ENCODE measurements around the gene SETDB1. TPM values are rescaled to one million over a fixed set of nuclear protein-coding genes. Genes with fewer than 3 reads are reported as not detected.

SETDB1 gene
- total RNA-seq, 1 donor: 30.7 TPM

GRCh38 chr1:150906813-150907212 lies 19.4 kb upstream of the SETDB1 start:
- H3K4me3 ChIP-seq (ENCODE audit: low read depth, low read length): no peak overlapping the region
- TF ChIP-seq, protein P1, sequence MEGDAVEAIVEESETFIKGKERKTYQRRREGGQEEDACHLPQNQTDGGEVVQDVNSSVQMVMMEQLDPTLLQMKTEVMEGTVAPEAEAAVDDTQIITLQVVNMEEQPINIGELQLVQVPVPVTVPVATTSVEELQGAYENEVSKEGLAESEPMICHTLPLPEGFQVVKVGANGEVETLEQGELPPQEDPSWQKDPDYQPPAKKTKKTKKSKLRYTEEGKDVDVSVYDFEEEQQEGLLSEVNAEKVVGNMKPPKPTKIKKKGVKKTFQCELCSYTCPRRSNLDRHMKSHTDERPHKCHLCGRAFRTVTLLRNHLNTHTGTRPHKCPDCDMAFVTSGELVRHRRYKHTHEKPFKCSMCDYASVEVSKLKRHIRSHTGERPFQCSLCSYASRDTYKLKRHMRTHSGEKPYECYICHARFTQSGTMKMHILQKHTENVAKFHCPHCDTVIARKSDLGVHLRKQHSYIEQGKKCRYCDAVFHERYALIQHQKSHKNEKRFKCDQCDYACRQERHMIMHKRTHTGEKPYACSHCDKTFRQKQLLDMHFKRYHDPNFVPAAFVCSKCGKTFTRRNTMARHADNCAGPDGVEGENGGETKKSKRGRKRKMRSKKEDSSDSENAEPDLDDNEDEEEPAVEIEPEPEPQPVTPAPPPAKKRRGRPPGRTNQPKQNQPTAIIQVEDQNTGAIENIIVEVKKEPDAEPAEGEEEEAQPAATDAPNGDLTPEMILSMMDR (IDR thresholded peaks at IDR 0.05; ENCODE audit: insufficient read depth, low read length): no peak
- no peak for DNase-seq (ENCODE audit: low read depth)

GRCh38 chr1:150909585-150910180 lies 16.5 kb upstream of the SETDB1 start:
- TF ChIP-seq, protein P1 (IDR thresholded peaks at IDR 0.05; ENCODE audit: insufficient read depth, low read length): no peak
- no peak overlapping the region for H3K4me3 ChIP-seq (ENCODE audit: low read depth, low read length)
- DNase-seq (ENCODE audit: low read depth): no peak

DNA sequence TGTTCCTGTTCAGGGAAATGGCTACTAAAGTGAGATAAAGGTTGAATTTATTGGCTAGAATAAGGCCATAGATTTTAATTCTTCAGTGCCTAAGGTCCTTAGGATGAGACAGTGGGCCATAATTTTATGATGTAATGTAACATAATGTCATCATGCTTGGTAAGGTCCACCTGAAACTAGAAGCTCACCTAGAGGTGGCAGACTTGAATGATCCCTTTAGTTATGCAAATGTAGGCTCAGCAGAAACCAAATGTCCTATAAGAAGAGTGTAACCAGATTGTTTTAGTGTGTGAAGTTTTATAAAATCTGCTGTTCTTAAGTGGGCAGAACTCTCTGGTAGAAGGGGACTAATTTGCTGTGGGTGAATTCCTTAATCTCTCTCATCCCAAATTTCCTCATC lies 13.5 kb upstream of the SETDB1 start:
- no peak for DNase-seq (ENCODE audit: low read depth)
- H3K4me3 ChIP-seq (ENCODE audit: low read depth, low read length): no peak overlapping the region
- TF ChIP-seq, protein P1 (IDR thresholded peaks at IDR 0.05; ENCODE audit: insufficient read depth, low read length): no peak

DNA sequence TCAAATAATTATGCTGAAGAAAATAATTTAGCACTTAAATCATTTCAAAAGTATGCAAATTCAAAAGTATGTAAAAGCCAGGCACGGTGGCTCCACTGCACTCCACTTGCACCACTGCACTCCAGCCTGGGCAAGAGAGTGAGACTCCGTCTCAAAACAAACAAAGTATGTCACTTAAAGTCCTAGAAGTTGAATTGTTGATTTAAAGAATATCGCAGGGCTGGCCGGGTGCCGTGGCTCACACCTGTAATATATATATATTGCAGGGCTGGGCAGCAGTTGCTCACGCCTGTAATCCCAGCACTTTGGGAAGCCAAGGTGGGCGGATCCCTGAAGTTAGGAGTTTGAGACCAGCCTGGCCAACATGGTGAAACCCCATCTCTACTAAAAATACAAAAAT lies 8.8 kb upstream of the SETDB1 start:
- no peak for DNase-seq (ENCODE audit: low read depth)
- TF ChIP-seq, protein P1 (IDR thresholded peaks at IDR 0.05; ENCODE audit: insufficient read depth, low read length): no peak
- H3K4me3 ChIP-seq (ENCODE audit: low read depth, low read length): no peak overlapping the region

DNA sequence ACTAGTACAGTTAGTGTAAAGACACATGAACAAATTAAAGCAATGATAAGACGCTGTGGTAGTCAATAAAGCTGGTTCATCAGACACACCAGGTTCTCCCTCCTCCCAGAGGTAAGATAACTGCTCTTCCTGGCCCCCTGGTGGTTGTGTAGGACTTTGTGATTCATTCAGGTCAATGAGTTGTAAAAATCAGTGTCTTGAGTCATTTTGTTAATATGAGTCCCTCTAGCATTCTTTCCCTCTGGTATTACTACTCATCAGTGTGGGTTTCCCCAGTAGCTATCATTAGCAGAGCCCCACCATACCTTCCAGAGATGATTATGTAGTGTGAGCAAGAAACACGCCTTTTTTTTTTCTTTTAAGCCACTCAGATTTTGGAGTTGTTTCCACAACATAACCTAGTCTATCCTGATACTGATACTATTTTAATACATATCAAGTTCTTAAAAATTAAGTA lies 3.6 kb upstream of the SETDB1 start:
- peak; percentile 87 for DNase-seq (ENCODE audit: low read depth)
- TF ChIP-seq, protein P1 (IDR thresholded peaks at IDR 0.05; ENCODE audit: insufficient read depth, low read length): peak; percentile 82
- no peak overlapping the region for H3K4me3 ChIP-seq (ENCODE audit: low read depth, low read length)

- H3K4me3 ChIP-seq (ENCODE audit: low read depth, low read length): no peak overlapping the region
- TF ChIP-seq, protein P1 (IDR thresholded peaks at IDR 0.05; ENCODE audit: insufficient read depth, low read length): no peak
- no peak for DNase-seq (ENCODE audit: low read depth)
Measured at GRCh38 chr1:150925080-150925479, 1.1 kb upstream of the SETDB1 start.

- TF ChIP-seq, protein P1 (IDR thresholded peaks at IDR 0.05; ENCODE audit: insufficient read depth, low read length): no peak
- H3K4me3 ChIP-seq (ENCODE audit: low read depth, low read length): no peak overlapping the region
- DNase-seq (ENCODE audit: low read depth): no peak
Measured at GRCh38 chr1:150927624-150928023, 1.5 kb downstream of the SETDB1 start.
